IMR-90 (cell line): ENCODE data around the gene CD244. TPM values are rescaled to one million over a fixed set of nuclear protein-coding genes. Genes with fewer than 3 reads are reported as not detected.

Experiments used
- ATAC-seq: fragments of 200-7000 bp; cut with Tn5 transposase; 2 replicates; pipeline ENCODE4 v1.9.1; 2020; ENCODE audit warnings: low read depth, mild to moderate bottlenecking, moderate library complexity
- BruUV-seq: library from RNA; stranded (reverse); fragments of 400-500 nt; replicated peaks from 2 replicates; lab custom pipeline; 2021; lab: Mats Ljungman, UMichigan
- CTCF ChIA-PET: fragments of 300-600 bp; formaldehyde crosslinking; extraction: SDS; loops from one replicate; lab custom pipeline; 2021; ENCODE audit warnings: antibody characterized with exemption; lab: Yijun Ruan, JAX
- POLR2A ChIA-PET: fragments of 300-600 bp; sonication (Branson Sonifier 250); formaldehyde crosslinking; loops from one replicate; lab custom pipeline; 2022; ENCODE audit warnings: antibody characterized with exemption; ENCODE audit not compliant: unreplicated experiment; lab: Charles Lee
- DNase-seq: peaks from one replicate; pipeline ENCODE4 v3.0.0; 2013
- H2AFZ ChIP-seq: replicated peaks from 2 replicates; pipeline ENCODE3; 2013; ENCODE audit warnings: low read length, mild to moderate bottlenecking; ENCODE audit not compliant: poor library complexity
- H2AK5ac ChIP-seq: 2 replicates; pipeline ENCODE4 v1.6.1; 2013; ENCODE audit warnings: low read depth, low read length, inconsistent platforms
- H2AK9ac ChIP-seq: replicated peaks from 2 replicates; pipeline ENCODE3; 2013; ENCODE audit warnings: mild to moderate bottlenecking, low read depth, low read length, moderate library complexity; ENCODE audit not compliant: poor library complexity
- H2BK120ac ChIP-seq: 2 replicates; pipeline ENCODE4 v1.6.1; 2013; ENCODE audit warnings: low read depth, low read length, inconsistent platforms
- H2BK15ac ChIP-seq: 3 replicates; pipeline ENCODE4 v1.6.1; 2013; ENCODE audit warnings: low read depth, low read length, inconsistent platforms
- H2BK20ac ChIP-seq: 2 replicates; pipeline ENCODE4 v1.6.1; 2013; ENCODE audit warnings: low read depth, mild to moderate bottlenecking, inconsistent platforms, low read length, moderate library complexity
- H2BK5ac ChIP-seq: 2 replicates; pipeline ENCODE4 v1.6.1; 2013; ENCODE audit warnings: mild to moderate bottlenecking, low read depth, low read length, inconsistent platforms; ENCODE audit not compliant: poor library complexity, severe bottlenecking
- H3K14ac ChIP-seq: replicated peaks from 2 replicates; pipeline ENCODE4 v1.6.1; 2013; ENCODE audit warnings: low read depth, low read length, inconsistent platforms
- H3K18ac ChIP-seq: 2 replicates; pipeline ENCODE4 v1.6.1; 2013; ENCODE audit warnings: low read depth, low read length, control low read depth
- H3K23ac ChIP-seq: 2 replicates; pipeline ENCODE4 v1.6.1; 2013; ENCODE audit warnings: low read depth, low read length, inconsistent platforms
- H3K27ac ChIP-seq: 2 replicates; pipeline ENCODE4 v1.5.1; 2013; ENCODE audit warnings: mild to moderate bottlenecking, control low read depth, low read length; ENCODE audit not compliant: insufficient read depth
- H3K27me3 ChIP-seq: 2 replicates; pipeline ENCODE4 v1.6.1; 2013; ENCODE audit warnings: low read length; ENCODE audit not compliant: control insufficient read depth, insufficient read depth
- H3K36me3 ChIP-seq: 2 replicates; pipeline ENCODE4 v1.6.1; 2013; ENCODE audit warnings: low read length, mixed read lengths; ENCODE audit not compliant: control insufficient read depth, insufficient read depth
- H3K4ac ChIP-seq: 2 replicates; pipeline ENCODE4 v1.6.1; 2013; ENCODE audit warnings: low read depth, low read length, inconsistent platforms
- H3K4me1 ChIP-seq: 2 replicates; pipeline ENCODE4 v1.6.1; 2013; ENCODE audit warnings: low read length, mixed read lengths; ENCODE audit not compliant: control insufficient read depth, insufficient read depth
- H3K4me2 ChIP-seq: 2 replicates; pipeline ENCODE4 v1.6.1; 2013; ENCODE audit warnings: low read depth, mild to moderate bottlenecking, control low read depth, low read length, moderate library complexity
- H3K4me3 ChIP-seq: 2 replicates; pipeline ENCODE4 v1.5.1; 2013; ENCODE audit warnings: low read depth, mild to moderate bottlenecking, control low read depth, low read length, moderate library complexity; ENCODE audit not compliant: insufficient read depth
- H3K56ac ChIP-seq: 2 replicates; pipeline ENCODE4 v1.6.1; 2013; ENCODE audit warnings: low read length, inconsistent platforms; ENCODE audit not compliant: insufficient read depth; ENCODE audit errors: extremely low read depth
- H3K79me1 ChIP-seq, 2 experiments: 2 replicates each; pipeline ENCODE4 v1.6.1; 2013; ENCODE audit warnings: low read length in 2 of 2, inconsistent platforms in 1 of 2, low read depth in 1 of 2
- H3K9ac ChIP-seq: 2 replicates; pipeline ENCODE4 v1.6.1; 2013; ENCODE audit warnings: low read depth, low read length, control low read depth
- H3K9me1 ChIP-seq: 2 replicates; pipeline ENCODE4 v1.6.1; 2013; ENCODE audit warnings: low read length, inconsistent platforms; ENCODE audit not compliant: insufficient read depth
- H3K9me3 ChIP-seq: 2 replicates; pipeline ENCODE4 v1.6.1; 2013; ENCODE audit warnings: low read length; ENCODE audit not compliant: control insufficient read depth, insufficient read depth
- H4K20me1 ChIP-seq: 2 replicates; pipeline ENCODE4 v1.6.1; 2013; ENCODE audit warnings: low read length, inconsistent platforms; ENCODE audit not compliant: insufficient read depth
- H4K5ac ChIP-seq: 2 replicates; pipeline ENCODE4 v1.6.1; 2013; ENCODE audit warnings: mild to moderate bottlenecking, low read depth, low read length, control low read depth
- H4K8ac ChIP-seq, 2 experiments: 2 replicates each; pipeline ENCODE4 v1.6.1; 2013; ENCODE audit warnings: low read depth in 2 of 2, low read length in 2 of 2, control low read depth in 1 of 2, inconsistent platforms in 1 of 2
- H4K91ac ChIP-seq: 2 replicates; pipeline ENCODE4 v1.6.1; 2013; ENCODE audit warnings: low read depth, low read length, inconsistent platforms; ENCODE audit not compliant: insufficient read depth
- BHLHE40 ChIP-seq: fragments of 150-350 bp; IDR thresholded peaks from 2 replicates; pipeline ENCODE4 v1.6.1; 2016; ENCODE audit warnings: mild to moderate bottlenecking, low read depth, low read length
- CEBPB ChIP-seq: IDR thresholded peaks from 2 replicates; pipeline ENCODE4 v1.6.1; 2012; ENCODE audit warnings: low read depth, low read length, improper control_type of control experiment
- CHD1 ChIP-seq: IDR thresholded peaks from 2 replicates; pipeline ENCODE4 v1.6.1; 2012; ENCODE audit warnings: low read depth, low read length, improper control_type of control experiment
- FOS ChIP-seq: fragments of 150-350 bp; IDR thresholded peaks from 2 replicates; pipeline ENCODE4 v1.6.1; 2016; ENCODE audit warnings: low read depth, low read length
- MAFK ChIP-seq: IDR thresholded peaks from 2 replicates; pipeline ENCODE4 v1.6.1; 2012; ENCODE audit warnings: low read depth, low read length, improper control_type of control experiment
- NFE2L2 ChIP-seq: fragments of 150-350 bp; IDR thresholded peaks from 2 replicates; pipeline ENCODE4 v1.6.1; 2016; ENCODE audit warnings: low read depth, mild to moderate bottlenecking, low read length
- POLR2A ChIP-seq: IDR thresholded peaks from 2 replicates; pipeline ENCODE4 v1.6.1; 2012; ENCODE audit warnings: mild to moderate bottlenecking, low read depth, low read length
- RFX5 ChIP-seq: IDR thresholded peaks from 2 replicates; pipeline ENCODE4 v1.8.0; 2012; ENCODE audit warnings: low read depth, mild to moderate bottlenecking, low read length, moderate library complexity
- SMC3 ChIP-seq: fragments of 150-350 bp; IDR thresholded peaks from 2 replicates; pipeline ENCODE4 v1.6.1; 2016; ENCODE audit warnings: low read depth, mild to moderate bottlenecking, antibody characterized with exemption, low read length, moderate library complexity
- WGBS, 2 experiments: methylation state at CpG; one replicate each; pipeline versions ENCODE4 v1.1.5 to v1.1.7; 2013; ENCODE audit warnings: missing lambda C conversion rate in 2 of 2; ENCODE audit not compliant: insufficient read length in 1 of 2; ENCODE audit errors: extremely low coverage in 2 of 2; 5-methylcytosine and 5-hydroxymethylcytosine counted together
- dilution Hi-C: fragments of 300-500 bp; cut with HindIII; formaldehyde crosslinking; loops from one replicate; pipeline ENCODE4 v1.14.3; 2018; ENCODE audit warnings: low sequenced_read_pairs; ENCODE audit not compliant: unreplicated experiment
- in situ Hi-C: fragments of 300-500 bp; cut with MboI; formaldehyde crosslinking; loops from 3 replicates; pipeline ENCODE4 v1.14.3; 2019; ENCODE audit warnings: low sequenced_read_pairs, inconsistent platforms, mixed read lengths
- intact Hi-C: fragments of 100-400 bp; cut with micrococcal nuclease; formaldehyde crosslinking; loops from 2 replicates; pipeline ENCODE4 v1.10.0; 2022
- polyA plus RNA-seq, 3 experiments: library from polyadenylated mRNA; depleted of rRNA; stranded (reverse); fragments of >200 nt; gene quantifications; 2 replicates each; pipeline ENCODE4 v1.2.3, GENCODE V29; 2012; ENCODE audit warnings: low replicate concordance in 1 of 3
- total RNA-seq: library from RNA; depleted of rRNA; stranded (reverse); fragments of >200 nt; gene quantifications from 2 replicates; pipeline ENCODE4 v1.2.3, GENCODE V29; 2012
- TF ChIP-seq, protein P1 (sequence below): conservative IDR thresholded peaks from 2 replicates; pipeline ENCODE4 v1.5.1; 2012; ENCODE audit warnings: mild to moderate bottlenecking, low read depth, low read length, improper control_type of control experiment

Gene CD244
- total and polyA plus RNA-seq, 2 of the 4 experiments (the other 2 are of a cell fraction) = not detected

DNA sequence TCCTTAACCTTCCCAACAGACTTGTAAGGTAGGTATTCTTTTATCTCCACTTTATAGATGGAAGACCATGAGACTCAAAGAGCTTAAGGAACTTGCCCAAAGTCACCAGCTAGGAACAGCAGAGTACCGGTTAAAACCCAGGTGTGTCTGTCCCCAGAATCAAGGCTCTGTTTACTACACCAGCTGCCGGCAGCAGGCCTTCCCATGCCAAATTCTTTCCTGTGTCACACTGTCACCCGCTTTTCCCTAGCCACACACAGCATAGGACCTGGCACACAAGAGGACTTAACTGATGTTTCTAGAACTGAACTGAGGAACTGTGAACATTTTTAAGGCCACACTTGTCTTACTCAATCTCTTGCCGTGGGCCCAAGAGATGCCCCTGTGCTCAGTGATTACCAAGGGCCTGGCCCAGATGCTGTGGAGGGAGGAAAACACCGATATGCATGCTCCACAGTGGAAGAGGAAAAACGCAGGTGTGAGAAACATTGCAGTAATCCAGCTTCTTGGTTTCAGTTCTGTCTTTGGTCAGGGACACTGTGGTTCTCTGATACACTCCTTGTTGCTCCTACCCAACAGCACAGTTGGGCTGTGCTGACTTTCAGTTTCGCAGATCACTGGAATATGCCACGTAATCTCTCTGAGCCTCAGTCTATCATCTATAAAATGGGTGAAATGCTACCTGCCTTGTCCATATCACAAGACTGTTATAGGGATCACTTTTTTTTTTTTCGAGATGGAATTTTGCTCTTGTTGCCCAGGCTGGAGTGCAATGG, 80.6 kb downstream of the CD244 start:
- dilution Hi-C loops = no loop called here
- no peak for TF ChIP-seq CHD1
- no peak for TF ChIP-seq SMC3
- no peak for TF ChIP-seq MAFK
- TF ChIP-seq FOS = no peak
- TF ChIP-seq BHLHE40 = no peak
- TF ChIP-seq RFX5 = no peak
- TF ChIP-seq NFE2L2 = no peak
- TF ChIP-seq POLR2A = no peak
- TF ChIP-seq, protein P1, sequence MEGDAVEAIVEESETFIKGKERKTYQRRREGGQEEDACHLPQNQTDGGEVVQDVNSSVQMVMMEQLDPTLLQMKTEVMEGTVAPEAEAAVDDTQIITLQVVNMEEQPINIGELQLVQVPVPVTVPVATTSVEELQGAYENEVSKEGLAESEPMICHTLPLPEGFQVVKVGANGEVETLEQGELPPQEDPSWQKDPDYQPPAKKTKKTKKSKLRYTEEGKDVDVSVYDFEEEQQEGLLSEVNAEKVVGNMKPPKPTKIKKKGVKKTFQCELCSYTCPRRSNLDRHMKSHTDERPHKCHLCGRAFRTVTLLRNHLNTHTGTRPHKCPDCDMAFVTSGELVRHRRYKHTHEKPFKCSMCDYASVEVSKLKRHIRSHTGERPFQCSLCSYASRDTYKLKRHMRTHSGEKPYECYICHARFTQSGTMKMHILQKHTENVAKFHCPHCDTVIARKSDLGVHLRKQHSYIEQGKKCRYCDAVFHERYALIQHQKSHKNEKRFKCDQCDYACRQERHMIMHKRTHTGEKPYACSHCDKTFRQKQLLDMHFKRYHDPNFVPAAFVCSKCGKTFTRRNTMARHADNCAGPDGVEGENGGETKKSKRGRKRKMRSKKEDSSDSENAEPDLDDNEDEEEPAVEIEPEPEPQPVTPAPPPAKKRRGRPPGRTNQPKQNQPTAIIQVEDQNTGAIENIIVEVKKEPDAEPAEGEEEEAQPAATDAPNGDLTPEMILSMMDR = no peak
- no peak for TF ChIP-seq CEBPB
- H3K4me1 ChIP-seq = no peaks in the 10 kb centered on the region
- no peak overlapping the region for H2BK20ac ChIP-seq
- H2AFZ ChIP-seq = no peak overlapping the region
- ChIA-PET POLR2A (no interaction called here), CTCF (no interaction called here)
- H2BK15ac ChIP-seq = no peak overlapping the region
- H3K9ac ChIP-seq = no peak overlapping the region
- H4K20me1 ChIP-seq = no peaks in the 10 kb centered on the region
- no peak overlapping the region for H4K5ac ChIP-seq
- H3K4me2 ChIP-seq = no peak overlapping the region
- WGBS, 2 experiments = 100% methylated on average over 1 of the region's 9 CpGs; no CpG with 5 or more reads in 1 of the 2 experiments
- in situ Hi-C loops = no loop called here
- no peak overlapping the region for H2BK5ac ChIP-seq
- no peak overlapping the region for H3K56ac ChIP-seq
- H3K18ac ChIP-seq = no peak overlapping the region
- BruUV-seq = no TSS peak
- no peaks in the 10 kb centered on the region for H3K36me3 ChIP-seq
- no peaks in the 10 kb centered on the region for H3K9me1 ChIP-seq
- no peak overlapping the region for H3K14ac ChIP-seq
- no peak overlapping the region for H3K23ac ChIP-seq
- intact Hi-C loops = no loop called here
- H3K27me3 ChIP-seq = no peaks in the 10 kb centered on the region
- no peak overlapping the region for H3K27ac ChIP-seq
- no peak overlapping the region for H2BK120ac ChIP-seq
- ATAC-seq (no peak), DNase-seq (no peak)
- H2AK9ac ChIP-seq = no peak overlapping the region
- no peak overlapping the region for H4K91ac ChIP-seq
- no peak overlapping the region for H4K8ac ChIP-seq
- no peaks in the 10 kb centered on the region for H3K79me1 ChIP-seq
- no peak overlapping the region for H3K4me3 ChIP-seq
- no peak overlapping the region for H2AK5ac ChIP-seq
- no peak overlapping the region for H3K4ac ChIP-seq
- no peaks in the 10 kb centered on the region for H3K9me3 ChIP-seq
